Measurements from ENCODE around the gene COX7B2.

- TF ChIP-seq CTCF (IDR thresholded peaks at IDR 0.05 in 2 of 3, conservative IDR thresholded peaks at IDR 0.05 in 1 of 3; ENCODE audit: control insufficient read depth in 2 of 3, extremely low read depth in 1 of 3, insufficient read depth in 1 of 3, low read depth in 3 of 3, low read length in 3 of 3) (no peak), CHD4 (IDR thresholded peaks at IDR 0.05) (no peak), ZNF274 (IDR thresholded peaks at IDR 0.05; ENCODE audit: insufficient read depth, insufficient read length) (no peak), POLR2A (IDR thresholded peaks at IDR 0.05; ENCODE audit: low read depth, low read length) (no peak), EED (IDR thresholded peaks at IDR 0.05; ENCODE audit: low read depth) (no peak), CHD2 (IDR thresholded peaks at IDR 0.05; ENCODE audit: borderline replicate concordance, low read depth, low read length) (no peak), MAX (IDR thresholded peaks at IDR 0.05; ENCODE audit: low read depth, low read length) (no peak), E2F8 (IDR thresholded peaks at IDR 0.05; ENCODE audit: low read depth, partially characterized antibody) (no peak), EZH2 (IDR thresholded peaks at IDR 0.05; ENCODE audit: borderline replicate concordance, control insufficient read depth, low read depth, low read length) (no peak), ASH2L (IDR thresholded peaks at IDR 0.05; ENCODE audit: borderline replicate concordance, low read depth) (no peak), LARP7 (IDR thresholded peaks at IDR 0.05) (no peak), ATF7 (IDR thresholded peaks at IDR 0.05; ENCODE audit: low read depth) (no peak), REST (IDR thresholded peaks at IDR 0.05; ENCODE audit: low read depth, low read length) (no peak), FOXM1 (IDR thresholded peaks at IDR 0.05; ENCODE audit: low read depth, low read length) (no peak)
Measured at GRCh38 chr4:46836584-46836983, 72.5 kb downstream of the COX7B2 start.
